GM21515 (cell line): ENCODE data around the gene SULT1A3.
"Not testable (repeated sequence)": the region's sequence is repeated elsewhere in the genome, so short reads cannot be mapped to it uniquely, and the experiment has no call there.

Experiments used
- ATAC-seq: cut with Tn5 transposase; IDR thresholded peaks from one replicate; pipeline ENCODE4 v1.9.1; 2021; ENCODE audit not compliant: unreplicated experiment

SULT1A3 gene

DNA sequence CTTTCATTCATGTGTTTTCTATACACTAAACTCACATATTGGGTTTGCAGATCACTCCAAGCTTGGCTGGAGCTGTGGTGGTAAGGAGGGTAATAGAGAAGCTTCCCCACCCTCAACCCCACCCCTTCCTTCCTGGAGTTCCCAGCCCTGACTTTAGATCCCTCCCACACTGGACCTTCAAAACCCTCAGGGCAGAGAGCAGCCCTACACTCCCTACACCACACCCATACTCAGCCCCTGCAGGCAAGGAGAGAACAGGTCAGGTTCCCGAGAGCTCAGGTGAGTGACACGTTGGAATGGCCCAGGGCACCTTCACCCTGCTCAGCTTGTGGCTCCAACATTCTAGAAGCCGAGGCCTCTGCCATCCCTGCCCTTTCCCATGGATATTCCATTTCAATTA, at the start of gene SULT1A3:
Gene SULT1A3 (plus strand): TSS at position 207 of the 400 bp plus-strand sequence. CDS start 1,474 bp downstream, outside the sequence.
- ATAC-seq, result not testable (repeated sequence)

DNA sequence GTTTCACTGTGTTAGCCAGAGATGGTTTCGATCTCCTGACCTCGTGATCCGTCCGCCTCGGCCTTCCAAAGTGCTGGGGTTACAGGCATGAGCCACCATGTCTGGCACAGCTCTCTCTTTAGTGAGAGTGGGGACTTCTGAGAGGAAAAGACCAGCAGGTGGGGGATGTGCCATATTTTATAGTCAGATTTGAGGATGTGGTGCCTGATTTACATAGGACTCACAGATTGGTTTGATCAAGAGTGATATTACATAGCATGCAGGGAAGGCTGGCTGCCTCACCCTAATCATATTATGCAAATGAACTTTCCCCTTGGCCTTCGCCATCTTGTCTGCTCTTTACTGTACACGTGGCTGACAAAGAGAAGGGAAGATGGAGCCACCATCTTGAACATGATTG, 48.0 kb upstream of the SULT1A3 start:
- ATAC-seq, result no peak

DNA sequence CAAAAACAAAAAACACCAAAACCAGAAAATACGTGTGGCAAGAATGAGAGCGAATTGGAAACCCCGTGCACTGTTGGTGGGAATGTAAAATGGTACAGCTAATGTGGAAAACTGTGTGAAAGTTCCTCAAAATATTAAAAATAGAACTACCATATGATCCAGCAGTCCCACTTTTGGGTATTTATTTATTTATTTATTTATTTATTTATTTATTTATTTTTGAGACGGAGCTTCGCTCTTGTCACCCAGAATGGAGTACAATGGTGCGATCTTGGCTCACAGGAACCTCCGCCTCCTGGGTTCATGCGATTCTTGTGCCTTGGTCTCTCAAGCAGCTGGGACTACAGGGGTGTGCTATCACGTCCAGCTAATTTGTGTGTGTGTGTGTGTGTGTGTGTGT, 46.5 kb upstream of the SULT1A3 start:
- ATAC-seq, result no peak

DNA sequence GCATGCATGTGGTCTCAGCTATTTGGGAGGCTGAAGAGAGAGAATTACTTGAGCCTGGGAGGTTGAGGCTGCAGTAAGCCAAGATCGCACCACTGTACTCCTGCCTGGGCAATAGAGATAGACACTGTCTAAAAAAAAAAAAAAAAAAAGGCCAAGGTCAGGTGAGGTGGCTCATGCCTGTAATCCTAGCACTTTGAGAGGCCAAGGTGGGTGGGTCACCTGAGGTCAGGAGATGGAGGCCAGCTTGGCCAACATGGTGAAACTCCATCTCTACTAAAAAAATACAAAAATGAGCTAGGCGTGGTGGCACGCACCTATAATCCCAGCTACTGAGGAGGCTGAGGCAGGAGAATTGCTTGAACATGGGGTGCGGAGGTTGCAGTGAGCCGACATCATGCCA, 43.9 kb upstream of the SULT1A3 start:
- no peak for ATAC-seq

DNA sequence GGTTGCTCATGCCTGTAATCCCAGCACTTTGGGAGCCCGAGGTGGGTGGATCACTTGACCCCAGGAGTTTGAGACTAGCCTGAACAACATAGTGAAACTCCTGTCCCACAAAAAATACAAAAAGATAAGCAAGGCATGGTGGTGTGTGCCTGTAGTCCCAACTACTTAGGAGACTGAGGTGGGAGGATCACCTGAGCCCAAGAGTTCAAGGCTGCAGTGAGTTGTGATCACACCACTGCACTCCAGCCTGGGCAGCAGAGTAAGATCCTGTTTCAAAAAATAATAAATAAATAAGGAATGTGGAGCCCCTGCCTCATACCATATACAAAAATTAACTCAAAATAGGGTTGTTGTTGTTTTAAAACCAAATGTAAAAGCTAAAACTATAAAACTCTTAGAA, 41.8 kb upstream of the SULT1A3 start:
- no peak for ATAC-seq

DNA sequence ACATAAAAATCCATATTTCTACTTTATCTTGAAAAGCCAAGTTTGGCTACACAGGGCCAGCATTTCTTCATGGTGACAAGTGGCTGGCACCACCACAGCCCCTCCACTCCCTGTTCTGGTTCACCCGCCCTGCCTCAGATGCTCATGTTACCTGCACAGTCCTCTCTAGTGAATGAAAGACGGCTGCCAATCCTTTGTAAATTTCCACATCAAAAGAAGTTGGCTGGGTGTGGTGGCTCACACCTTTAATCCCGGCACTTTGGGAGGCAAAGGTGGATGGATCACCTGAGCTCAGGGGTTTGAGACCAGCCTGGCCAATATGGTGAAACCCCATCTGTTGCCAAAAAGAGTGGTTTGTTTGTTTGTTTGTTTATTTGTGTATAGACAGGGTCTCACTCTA, 35.5 kb upstream of the SULT1A3 start:
- ATAC-seq, result no peak

DNA sequence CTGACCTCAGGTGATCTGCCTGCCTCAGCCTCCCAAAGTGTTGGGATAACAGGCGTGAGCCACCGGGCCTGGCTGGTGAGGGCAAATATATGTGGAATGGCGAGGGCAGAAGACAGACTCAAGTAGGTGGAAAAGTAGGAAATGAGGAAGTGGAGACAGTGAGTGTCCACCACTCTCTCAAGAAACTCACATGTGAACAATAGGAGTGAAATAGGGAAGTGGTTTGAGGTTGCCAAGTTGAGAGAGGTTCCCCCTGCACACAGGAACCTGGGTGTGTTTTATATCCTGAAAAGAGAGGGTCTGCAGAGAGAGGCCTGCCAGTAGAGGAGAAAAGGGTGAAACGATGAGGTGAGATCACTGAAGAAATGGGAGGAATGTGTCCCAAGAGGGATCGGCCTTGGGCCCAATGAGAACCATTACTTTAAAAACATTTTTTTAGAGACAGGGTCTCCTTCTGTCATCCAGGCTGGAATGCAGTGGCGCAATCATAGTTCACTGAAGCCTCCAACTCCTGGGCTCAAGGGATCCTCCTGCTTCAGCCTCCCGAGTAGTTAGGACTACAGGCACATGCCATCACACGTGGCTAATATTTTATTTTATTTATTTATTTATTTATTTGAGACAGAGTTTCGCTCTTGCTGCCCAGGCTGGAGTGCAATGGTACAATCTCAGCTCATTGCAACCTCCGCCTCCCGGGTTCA, 32.7 kb upstream of the SULT1A3 start:
- ATAC-seq, result no peak

DNA sequence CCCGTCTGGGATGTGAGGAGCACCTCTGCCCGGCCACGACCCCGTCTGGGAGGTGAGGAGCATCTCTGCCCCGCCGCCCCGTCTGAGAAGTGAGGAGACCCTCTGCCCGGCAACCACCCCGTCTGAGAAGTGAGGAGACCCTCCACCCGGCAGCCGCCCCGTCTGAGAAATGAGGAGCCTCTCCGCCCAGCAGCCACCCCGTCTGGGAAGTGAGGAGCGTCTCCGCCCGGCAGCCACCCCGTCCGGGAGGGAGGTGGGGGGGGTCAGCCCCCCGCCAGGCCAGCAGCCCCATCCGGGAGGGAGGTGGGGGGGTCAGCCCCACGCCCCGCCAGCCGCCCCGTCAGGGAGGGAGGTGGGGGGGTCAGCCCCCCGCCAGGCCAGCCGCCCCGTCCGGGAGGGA, 30.3 kb upstream of the SULT1A3 start:
- ATAC-seq, result not testable (repeated sequence)

DNA sequence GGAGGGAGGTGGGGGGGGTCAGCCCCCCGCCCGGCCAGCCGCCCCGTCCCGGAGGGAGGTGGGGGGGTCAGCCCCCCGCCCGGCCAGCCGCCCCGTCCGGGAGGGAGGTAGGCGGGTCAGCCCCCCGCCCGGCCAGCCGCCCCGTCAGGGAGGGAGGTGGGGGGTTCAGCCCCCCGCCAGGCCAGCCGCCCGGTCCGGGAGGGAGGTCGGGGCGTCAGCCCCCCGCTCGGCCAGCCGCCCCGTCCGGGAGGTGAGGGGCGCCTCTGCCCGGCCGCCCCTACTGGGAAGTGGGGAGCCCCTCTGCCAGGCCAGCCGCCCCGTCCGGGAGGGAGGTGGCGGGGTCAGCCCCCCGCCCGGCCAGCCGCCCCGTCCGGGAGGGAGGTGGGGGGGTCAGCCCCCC, 29.6 kb upstream of the SULT1A3 start:
- ATAC-seq, result not testable (repeated sequence)

DNA sequence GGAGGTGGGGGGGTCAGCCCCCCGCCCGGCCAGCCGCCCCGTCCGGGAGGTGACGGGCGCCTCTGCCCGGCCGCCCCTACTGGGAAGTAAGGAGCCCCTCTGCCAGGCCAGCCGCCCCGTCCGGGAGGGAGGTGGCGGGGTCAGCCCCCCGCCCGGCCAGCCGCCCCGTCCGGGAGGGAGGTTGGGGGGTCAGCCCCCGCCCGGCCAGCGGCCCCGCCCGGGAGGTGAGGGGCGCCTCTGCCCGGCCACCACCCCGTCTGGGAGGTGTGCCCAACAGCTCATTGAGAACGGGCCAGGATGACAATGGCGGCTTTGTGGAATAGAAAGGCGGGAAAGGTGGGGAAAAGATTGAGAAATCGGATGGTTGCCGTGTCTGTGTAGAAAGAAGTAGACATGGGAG, 28.9 kb upstream of the SULT1A3 start:
- ATAC-seq, result not testable (repeated sequence)

DNA sequence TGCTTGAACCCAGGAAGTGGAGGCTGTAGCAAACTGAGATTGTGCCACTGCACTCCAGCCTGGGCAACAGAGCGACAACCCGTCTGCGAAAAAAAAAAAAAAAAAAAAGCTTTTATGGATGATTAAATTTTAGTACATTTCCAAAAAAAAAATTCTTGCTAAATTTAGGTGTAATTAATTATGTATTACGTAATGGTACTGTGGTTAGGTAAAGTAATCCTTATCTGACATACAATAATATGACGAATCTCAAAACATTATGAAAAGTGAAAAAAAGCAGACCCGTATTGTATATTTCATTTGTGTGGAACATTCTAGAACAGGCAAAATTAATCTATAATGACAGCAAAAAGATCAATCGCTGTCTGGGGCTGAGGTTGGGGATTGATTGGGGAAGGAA, 26.0 kb upstream of the SULT1A3 start:
- no peak for ATAC-seq

DNA sequence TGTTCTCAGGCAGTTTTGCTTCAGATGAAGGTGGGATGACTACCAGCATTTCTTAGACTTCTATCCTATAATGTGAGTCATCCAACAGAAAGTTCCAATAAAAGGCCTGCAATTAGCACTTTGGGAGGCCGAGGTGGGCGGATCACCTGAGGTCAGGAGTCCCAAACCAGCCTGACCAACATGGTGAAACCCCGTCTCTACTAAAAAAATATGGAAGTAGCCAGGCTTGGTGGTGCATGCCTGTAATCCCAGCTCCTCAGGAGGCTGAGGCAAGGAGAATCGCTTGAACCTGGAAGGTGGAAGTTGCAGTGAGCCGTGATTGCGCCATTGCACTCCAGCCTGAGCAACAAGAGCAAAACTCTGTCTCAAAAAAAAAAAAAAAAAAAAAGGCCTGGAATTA, 22.2 kb upstream of the SULT1A3 start:
- ATAC-seq, result not testable (repeated sequence)

DNA sequence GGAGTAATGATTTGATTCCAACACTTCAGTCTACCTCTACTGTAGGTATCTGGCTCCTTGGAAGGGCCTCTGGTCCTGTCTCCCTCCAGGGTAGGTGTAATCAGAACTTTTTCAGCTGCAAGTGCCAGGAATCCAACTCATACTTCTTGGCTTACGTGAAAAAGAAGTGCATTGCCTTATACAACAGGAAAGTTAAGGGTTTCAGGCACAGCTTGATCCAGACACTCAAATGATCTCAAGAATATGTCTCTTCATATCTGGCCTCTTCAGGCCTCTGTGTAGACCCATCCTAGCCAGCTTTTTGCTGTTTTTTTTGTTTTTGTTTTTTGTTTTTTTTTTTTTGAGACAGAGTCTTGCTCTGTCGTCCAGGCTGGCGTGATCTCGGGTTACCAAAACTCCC, 19.9 kb upstream of the SULT1A3 start:
- ATAC-seq, result no peak

DNA sequence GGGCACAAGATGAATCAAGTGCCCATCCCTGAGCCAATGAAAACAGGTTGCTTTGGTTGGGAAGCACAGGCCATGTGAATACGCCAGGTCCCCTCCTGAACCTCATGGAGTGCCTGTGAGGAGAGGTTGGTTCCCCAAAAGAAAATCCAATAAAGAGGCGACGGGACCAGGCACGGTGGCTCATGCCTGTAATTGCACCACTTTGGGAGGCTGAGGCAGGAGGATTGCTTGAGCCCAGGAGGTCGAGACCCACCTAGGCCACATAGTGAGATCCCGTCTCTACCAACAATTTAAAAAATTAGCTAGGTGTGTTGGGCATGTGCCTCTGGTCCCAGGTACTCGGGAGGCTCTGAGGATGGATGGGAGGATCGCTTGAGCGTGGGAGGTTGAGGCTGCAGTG, 19.1 kb upstream of the SULT1A3 start:
- no peak for ATAC-seq

DNA sequence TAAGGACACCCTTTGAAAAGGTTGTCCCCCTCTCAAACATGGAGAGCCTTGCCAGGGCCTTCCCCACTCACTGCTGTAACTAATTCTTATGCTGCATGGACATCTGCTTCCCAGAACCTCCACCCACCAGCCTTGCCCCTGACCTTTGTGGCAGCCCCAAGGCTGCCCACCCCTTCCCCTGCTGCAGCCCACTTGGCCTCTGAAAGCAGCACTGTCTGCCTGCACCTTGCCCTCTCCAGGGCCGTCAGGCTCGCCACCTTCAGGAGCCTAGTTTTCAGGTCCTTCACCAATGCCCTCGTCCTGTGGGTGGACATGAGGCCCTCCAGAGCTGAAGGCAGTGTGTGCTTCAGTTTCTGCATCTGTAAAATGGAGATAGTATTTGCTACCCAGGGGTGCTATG, 18.3 kb upstream of the SULT1A3 start:
- no peak for ATAC-seq

DNA sequence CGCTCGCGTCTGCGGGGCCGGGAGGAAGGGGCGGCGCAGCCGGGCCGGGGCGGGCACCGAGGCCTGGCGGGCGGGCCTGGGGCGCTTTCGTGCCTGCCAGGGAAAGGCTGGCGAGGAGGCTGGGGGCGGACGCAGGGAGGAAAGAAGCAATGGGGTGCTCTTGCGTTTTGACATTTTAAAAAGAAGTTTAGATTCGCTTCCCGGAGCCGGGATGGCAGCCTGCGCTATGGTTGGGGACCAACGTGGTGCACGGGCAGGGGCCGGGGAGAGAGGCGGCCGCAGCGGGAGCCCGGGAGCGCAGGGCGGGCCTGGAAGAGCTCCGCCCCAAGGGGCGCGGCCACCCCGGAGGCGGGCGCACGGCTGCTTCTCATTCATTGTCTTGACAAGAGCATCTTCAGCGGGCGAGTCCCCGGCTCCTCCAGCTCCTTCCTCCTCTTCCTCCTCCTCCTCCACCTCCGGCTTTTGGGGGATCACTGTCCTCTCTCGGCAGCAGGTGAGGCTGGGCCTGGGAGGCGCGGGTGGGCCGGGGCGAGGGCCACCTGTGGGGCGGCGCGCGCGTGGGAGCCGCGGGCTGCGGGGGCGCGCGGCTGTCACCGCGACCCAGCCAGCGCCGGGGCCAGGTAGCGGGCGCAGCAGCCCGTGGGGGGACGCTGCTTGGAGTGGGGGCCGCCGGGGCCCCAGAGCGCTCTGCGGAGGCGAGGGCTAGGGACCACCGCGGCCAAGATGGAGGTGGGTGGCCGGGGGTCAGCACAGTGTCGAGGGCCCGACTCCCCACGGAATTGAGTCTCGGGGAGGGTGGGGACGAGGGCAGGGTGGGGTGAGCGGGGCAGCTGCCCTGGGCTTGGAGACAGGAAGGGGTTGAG, 15.6 kb upstream of the SULT1A3 start, which contains the start of gene CORO1A:
Gene CORO1A (plus strand): TSS at position 370 of the 863 bp plus-strand sequence. CDS start 1,608 bp downstream, outside the sequence.
- peak; percentile 45 for ATAC-seq

DNA sequence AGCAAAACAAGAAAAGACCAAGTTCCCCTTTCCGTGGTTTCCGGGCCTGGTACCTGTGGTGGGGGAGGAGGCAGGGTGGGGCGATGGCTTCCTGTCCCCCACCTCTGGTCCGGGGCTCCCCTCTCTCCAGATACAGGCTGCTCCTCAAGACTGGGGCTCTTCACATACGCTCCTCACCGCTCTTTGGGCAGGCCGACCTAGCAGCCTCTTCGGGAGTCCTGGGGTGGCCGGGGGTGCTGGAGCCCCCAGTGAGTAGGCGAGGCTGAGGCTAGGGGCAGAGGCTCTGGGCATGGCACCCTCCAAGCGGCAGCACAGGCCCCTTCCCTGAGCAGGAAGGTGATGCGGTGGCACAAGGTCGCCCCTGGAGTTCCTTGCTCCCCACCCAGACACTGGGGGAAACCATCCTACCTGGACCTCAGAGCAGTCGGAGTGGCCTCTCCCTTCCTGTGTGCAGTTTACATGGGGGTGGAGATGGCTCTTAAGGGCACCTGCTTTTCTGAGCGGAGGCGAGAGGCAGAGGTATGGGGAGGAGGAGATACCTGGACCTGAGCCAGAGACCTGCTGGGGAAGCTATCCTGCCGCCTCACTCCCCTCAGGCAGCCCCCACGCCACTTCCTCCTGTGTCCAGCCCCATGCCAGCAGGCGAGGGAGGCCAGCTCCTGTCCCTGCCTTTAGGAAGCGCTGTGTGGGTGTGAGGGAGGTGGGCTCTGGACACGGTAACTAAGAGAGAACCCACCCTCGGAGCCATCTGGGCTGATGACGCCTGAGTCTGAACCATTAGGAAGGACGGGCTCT, 14.8 kb upstream of the SULT1A3 start:
- ATAC-seq, result peak; percentile 1

DNA sequence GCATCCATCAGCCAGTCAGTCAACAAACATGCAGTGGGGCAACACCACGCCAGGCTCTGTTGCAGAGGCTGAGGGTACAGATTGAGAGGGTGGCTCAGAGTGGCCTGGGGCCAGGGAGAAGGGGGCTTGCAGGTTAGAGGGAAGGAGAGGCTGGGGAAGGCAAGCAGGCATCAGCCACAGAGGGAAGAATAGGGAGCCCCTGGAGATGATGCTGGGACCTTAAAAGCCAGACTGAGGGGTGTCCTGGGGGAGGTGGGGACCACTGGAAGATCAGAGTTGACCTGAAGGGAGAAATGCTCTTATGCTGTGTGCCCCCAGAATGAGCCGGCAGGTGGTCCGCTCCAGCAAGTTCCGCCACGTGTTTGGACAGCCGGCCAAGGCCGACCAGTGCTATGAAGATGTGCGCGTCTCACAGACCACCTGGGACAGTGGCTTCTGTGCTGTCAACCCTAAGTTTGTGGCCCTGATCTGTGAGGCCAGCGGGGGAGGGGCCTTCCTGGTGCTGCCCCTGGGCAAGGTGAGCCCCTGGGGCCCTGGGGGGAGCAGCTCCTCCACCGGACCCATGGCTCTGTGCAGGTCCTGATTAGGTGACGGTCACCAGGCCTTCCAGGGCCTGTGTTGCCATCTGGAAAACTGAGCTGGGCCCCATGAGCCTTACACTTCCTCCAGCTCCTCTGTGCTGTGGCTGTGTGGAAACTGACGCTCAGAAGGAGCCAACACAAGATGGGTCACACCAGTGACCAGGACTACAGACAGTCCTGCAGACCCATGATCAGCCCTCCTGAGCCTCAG, 14.0 kb upstream of the SULT1A3 start:
- ATAC-seq, result no peak

DNA sequence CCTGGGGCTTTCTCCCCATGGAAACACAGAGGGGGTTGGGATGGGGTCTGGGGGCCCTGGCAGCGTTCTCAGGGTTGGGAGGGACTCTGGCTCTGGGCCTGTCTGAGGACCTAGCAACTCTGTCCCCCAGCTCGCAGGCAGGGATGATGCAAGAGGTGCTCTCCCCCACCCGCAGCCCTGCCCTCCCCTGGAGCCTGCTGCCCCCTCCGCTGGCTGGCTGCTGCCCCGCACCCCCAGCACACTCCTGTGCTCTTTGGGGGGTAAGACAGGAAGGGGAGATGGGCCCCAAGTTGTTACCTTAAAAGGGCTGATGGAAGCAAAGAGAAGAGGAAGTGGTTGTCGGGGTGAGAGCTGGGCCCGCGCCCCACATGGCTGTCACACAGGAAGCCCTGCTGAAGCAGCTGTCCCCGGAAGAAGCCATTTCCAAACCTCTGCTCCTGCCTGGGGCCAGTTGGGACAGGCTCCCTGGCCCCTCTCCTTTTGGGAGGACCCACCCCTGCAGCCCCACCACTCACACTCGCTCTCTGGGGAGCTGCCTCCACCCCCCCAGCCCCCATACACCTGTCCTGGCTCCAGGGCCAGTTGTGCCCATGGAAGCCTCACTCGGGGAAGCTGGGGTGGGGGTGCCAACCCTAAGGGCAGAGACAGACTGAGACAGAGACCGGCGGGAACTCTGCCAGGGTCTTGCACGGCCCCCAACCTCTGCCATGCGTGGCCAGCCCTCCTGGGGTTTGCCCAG, 13.2 kb upstream of the SULT1A3 start:
- peak; percentile 26 for ATAC-seq

DNA sequence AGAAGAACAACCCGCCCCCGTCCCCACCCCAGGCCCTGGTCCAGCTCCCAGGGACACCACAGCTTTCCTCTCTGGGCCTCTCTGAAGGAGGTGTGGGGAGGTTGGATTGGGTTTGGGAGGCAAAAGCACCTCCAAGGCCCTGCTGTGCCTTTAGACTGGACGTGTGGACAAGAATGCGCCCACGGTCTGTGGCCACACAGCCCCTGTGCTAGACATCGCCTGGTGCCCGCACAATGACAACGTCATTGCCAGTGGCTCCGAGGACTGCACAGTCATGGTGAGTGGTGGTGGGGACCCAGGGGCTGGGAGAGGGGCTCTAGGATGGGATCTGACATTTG, 12.6 kb upstream of the SULT1A3 start:
- no peak for ATAC-seq
